ENCODE measurements around the gene CAPN15. TPM values are rescaled to one million over a fixed set of nuclear protein-coding genes. Genes with fewer than 3 reads are reported as not detected.

CAPN15 gene
- total RNA-seq, 1 experiment from 2014 or later, result 76.4 TPM

GRCh38 chr16:522320-523096 is 5.0 kb upstream of the CAPN15 start:
- no peak overlapping the region for H3K4me3 Mint-ChIP-seq
- Histone ChIP-seq H4K91ac (ENCODE audit: insufficient read length, low read depth, low read length) (no peak overlapping the region), H2BK20ac (ENCODE audit: low read depth, low read length, poor library complexity, severe bottlenecking) (no peak overlapping the region), H4K8ac (replicated peaks; ENCODE audit: insufficient read length, low read depth, low read length) (no peak overlapping the region), H3K27ac (ENCODE audit: insufficient read length, low read depth, low read length) (no peak overlapping the region), H2BK15ac (ENCODE audit: low read depth, low read length) (no peak overlapping the region), H2BK5ac (ENCODE audit: insufficient read length, low read length) (no peak overlapping the region), H2AK5ac (ENCODE audit: insufficient read length, low read length) (no peak overlapping the region), H3K9ac (ENCODE audit: extremely low read depth, insufficient read length, low read length) (no peak overlapping the region), H3K9me3 (ENCODE audit: control insufficient read depth, low read depth, low read length) (no peaks in the 10 kb centered on the region), H4K5ac (ENCODE audit: insufficient read length, low read depth, low read length) (no peak overlapping the region), H2AFZ (ENCODE audit: low read length) (no peak overlapping the region), H3K79me1 (ENCODE audit: insufficient read depth, low read depth, low read length, poor library complexity, severe bottlenecking) (no peaks in the 10 kb centered on the region), H3K4me2 (ENCODE audit: insufficient read depth, insufficient read length, low read length) (no peak overlapping the region), H2BK120ac (ENCODE audit: low read depth, low read length, poor library complexity, severe bottlenecking) (no peak overlapping the region), H4K20me1 (ENCODE audit: control insufficient read depth, insufficient read depth, insufficient read length) (no peaks in the 10 kb centered on the region), H3K27me3 (ENCODE audit: insufficient read depth, low read length) (no peaks in the 10 kb centered on the region), H3K4ac (ENCODE audit: low read depth, low read length) (no peak overlapping the region), H3K23ac (ENCODE audit: insufficient read length, low read depth, low read length) (no peak overlapping the region), H3K56ac (ENCODE audit: insufficient read length, low read depth, low read length) (no peak overlapping the region), H3K79me2 (ENCODE audit: insufficient read depth, low read length) (no peaks in the 10 kb centered on the region; the same call in 1 of the 2 replicates), H3T11ph (ENCODE audit: low read length) (no peak overlapping the region), H3K18ac (ENCODE audit: insufficient read length, low read depth, low read length) (no peak overlapping the region), H2BK12ac (ENCODE audit: insufficient read length, low read depth, low read length) (no peak overlapping the region), H3K14ac (ENCODE audit: insufficient read depth, low read length) (no peak overlapping the region), H3K23me2 (ENCODE audit: insufficient read length, low read depth, low read length, poor library complexity, severe bottlenecking) (peaks cover 4% of the 10 kb centered on the region), H3K4me1 (ENCODE audit: insufficient read depth, low read length) (no peaks in the 10 kb centered on the region)
- H3K9me3 Mint-ChIP-seq, result no peaks in the 10 kb centered on the region
- peaks cover 7 to 8% of the 10 kb centered on the region in 2 experiments for H3K4me1 Mint-ChIP-seq
- WGBS (ENCODE audit: extremely low coverage, insufficient read length, low lambda C conversion rate), result no CpG with 5 or more reads among the region's 23 CpGs
- H3K27ac Mint-ChIP-seq, result peak overlapping the region in 1 of 3 experiments; percentile 67; a peak in 1 of 7 replicates
- no peak for DNase-seq
- no peaks in the 10 kb centered on the region; the same call in 1 of the 2 replicates for H3K27me3 Mint-ChIP-seq (ENCODE audit: low read depth)
- H3K36me3 Mint-ChIP-seq (ENCODE audit: insufficient read depth in 1 of 3, low read depth in 3 of 3), result peaks cover 0 to 16% (median 13%) of the 10 kb centered on the region in 3 experiments; a peak in 5 of 7 replicates
- no peak for TF ChIP-seq CTCF (conservative IDR thresholded peaks at IDR 0.05)

Measured in H9 (cell line).